Smooth muscle cell (in vitro differentiated cells): Measurements from ENCODE around the gene APOBEC3A. TPM values are rescaled to one million over a fixed set of nuclear protein-coding genes. Genes with fewer than 3 reads are reported as not detected.

Experiments
- DNase-seq: peaks from one replicate; lab custom pipeline; 2025; ENCODE audit not compliant: unreplicated experiment; lab: John Stamatoyannopoulos, UW
- H2AFZ ChIP-seq: fragments of 200-600 bp; sonication (generic); 2 replicates; pipeline ENCODE4 v1.6.0; 2016; ENCODE audit warnings: antibody characterized with exemption, low read depth, mild to moderate bottlenecking
- H3F3A ChIP-seq: fragments of 200-600 bp; sonication (generic); 2 replicates; pipeline ENCODE4 v1.6.0; 2017; ENCODE audit warnings: antibody characterized with exemption, low read depth
- H3K27ac ChIP-seq: fragments of 200-600 bp; sonication (generic); 2 replicates; pipeline ENCODE4 v1.5.1; 2016; ENCODE audit warnings: low read depth, mild to moderate bottlenecking
- H3K27me3 ChIP-seq: fragments of 200-600 bp; sonication (generic); 2 replicates; pipeline ENCODE4 v1.6.1; 2016; ENCODE audit warnings: low read depth, mild to moderate bottlenecking
- H3K36me3 ChIP-seq: fragments of 200-600 bp; sonication (generic); 2 replicates; pipeline ENCODE4 v1.5.1; 2016; ENCODE audit warnings: low read depth
- H3K4me1 ChIP-seq: fragments of 200-600 bp; sonication (generic); 2 replicates; pipeline ENCODE4 v1.5.1; 2016; ENCODE audit warnings: low read depth
- H3K4me2 ChIP-seq: fragments of 200-600 bp; sonication (generic); 2 replicates; pipeline ENCODE4 v1.6.0; 2016; ENCODE audit warnings: mild to moderate bottlenecking
- H3K4me3 ChIP-seq: fragments of 200-600 bp; sonication (generic); 2 replicates; pipeline ENCODE4 v1.5.1; 2016; ENCODE audit warnings: mild to moderate bottlenecking
- H3K79me2 ChIP-seq: fragments of 200-600 bp; sonication (generic); 2 replicates; pipeline ENCODE4 v1.6.0; 2016; ENCODE audit warnings: low read depth, mild to moderate bottlenecking
- H3K9ac ChIP-seq: fragments of 200-600 bp; sonication (generic); 2 replicates; pipeline ENCODE4 v1.6.0; 2016; ENCODE audit warnings: low read depth
- H3K9me3 ChIP-seq: fragments of 200-600 bp; sonication (generic); replicated peaks from 2 replicates; pipeline ENCODE4 v1.5.1; 2016; ENCODE audit warnings: low read depth
- H4K20me1 ChIP-seq: fragments of 200-600 bp; sonication (generic); 2 replicates; pipeline ENCODE4 v1.6.0; 2016; ENCODE audit warnings: low read depth
- WGBS: methylation state at CpG from one replicate; pipeline ENCODE4 v1.1.7; 2016; ENCODE audit warnings: low lambda C conversion rate; 5-methylcytosine and 5-hydroxymethylcytosine counted together
- polyA plus RNA-seq: library from polyadenylated mRNA; unstranded; fragments of >200 nt; fragmentation: Nextera tagmentation; extraction: Ambion mirVana; gene quantifications from 2 replicates; pipeline ENCODE4 v1.2.1, GENCODE V29; 2016
- total RNA-seq: library from RNA; depleted of rRNA; stranded (reverse); fragments of >200 nt; gene quantifications from 2 replicates; pipeline ENCODE4 v1.2.3, GENCODE V29; 2014
- TF ChIP-seq, protein P1 (sequence below): fragments of 200-600 bp; sonication (generic); IDR thresholded peaks from 2 replicates; pipeline ENCODE4 v1.5.1; 2017; ENCODE audit warnings: borderline replicate concordance, mild to moderate bottlenecking, antibody characterized with exemption; ENCODE audit not compliant: insufficient read depth, poor library complexity, severe bottlenecking

Gene APOBEC3A
- total and polyA plus RNA-seq, 2 experiments from 2014 or later: 0.18 TPM; not detected in 1

- Histone ChIP-seq H3K79me2 (no peaks in the 10 kb centered on the region), H3K27me3 (no peaks in the 10 kb centered on the region), H3K36me3 (no peaks in the 10 kb centered on the region), H4K20me1 (no peaks in the 10 kb centered on the region), H3K4me3 (peak overlapping the region; percentile 32), H3F3A (peaks cover 11% of the 10 kb centered on the region), H3K9ac (no peak overlapping the region), H3K4me2 (peak overlapping the region; percentile 79), H3K4me1 (no peaks in the 10 kb centered on the region), H3K9me3 (no peaks in the 10 kb centered on the region), H2AFZ (no peak overlapping the region), H3K27ac (no peak overlapping the region)
- 14% methylated on average over 35 of the region's 39 CpGs for WGBS
- peak; percentile 15 for DNase-seq
- TF ChIP-seq, protein P1, sequence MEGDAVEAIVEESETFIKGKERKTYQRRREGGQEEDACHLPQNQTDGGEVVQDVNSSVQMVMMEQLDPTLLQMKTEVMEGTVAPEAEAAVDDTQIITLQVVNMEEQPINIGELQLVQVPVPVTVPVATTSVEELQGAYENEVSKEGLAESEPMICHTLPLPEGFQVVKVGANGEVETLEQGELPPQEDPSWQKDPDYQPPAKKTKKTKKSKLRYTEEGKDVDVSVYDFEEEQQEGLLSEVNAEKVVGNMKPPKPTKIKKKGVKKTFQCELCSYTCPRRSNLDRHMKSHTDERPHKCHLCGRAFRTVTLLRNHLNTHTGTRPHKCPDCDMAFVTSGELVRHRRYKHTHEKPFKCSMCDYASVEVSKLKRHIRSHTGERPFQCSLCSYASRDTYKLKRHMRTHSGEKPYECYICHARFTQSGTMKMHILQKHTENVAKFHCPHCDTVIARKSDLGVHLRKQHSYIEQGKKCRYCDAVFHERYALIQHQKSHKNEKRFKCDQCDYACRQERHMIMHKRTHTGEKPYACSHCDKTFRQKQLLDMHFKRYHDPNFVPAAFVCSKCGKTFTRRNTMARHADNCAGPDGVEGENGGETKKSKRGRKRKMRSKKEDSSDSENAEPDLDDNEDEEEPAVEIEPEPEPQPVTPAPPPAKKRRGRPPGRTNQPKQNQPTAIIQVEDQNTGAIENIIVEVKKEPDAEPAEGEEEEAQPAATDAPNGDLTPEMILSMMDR: peak; percentile 58
Observed at GRCh38 chr22:38927033-38927781, 30.2 kb upstream of the APOBEC3A start.

DNA sequence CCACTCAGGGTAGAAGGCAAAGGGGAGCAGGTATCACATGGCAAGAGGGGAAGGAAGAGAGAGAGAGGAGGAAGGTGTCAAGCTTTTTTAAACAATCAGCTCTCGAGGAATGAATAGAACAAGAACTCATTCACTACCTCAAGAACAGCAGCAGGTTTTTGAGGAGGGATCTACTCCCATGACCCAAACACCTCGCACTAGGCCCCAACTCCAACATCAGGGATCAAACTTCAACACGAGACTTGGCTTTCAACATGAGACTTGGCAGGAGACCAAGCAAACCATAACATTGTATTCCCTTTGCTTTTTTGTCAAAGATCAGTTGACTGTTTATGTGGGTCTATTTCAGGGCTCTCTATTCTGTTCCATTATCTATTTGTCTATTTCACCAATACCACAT lies 26.9 kb upstream of the APOBEC3A start:
- Histone ChIP-seq H3K4me2 (no peak overlapping the region), H3K9ac (no peak overlapping the region), H3K9me3 (no peaks in the 10 kb centered on the region), H3K4me1 (no peaks in the 10 kb centered on the region), H3K4me3 (no peak overlapping the region), H3K36me3 (no peaks in the 10 kb centered on the region), H3K27ac (no peak overlapping the region), H3K79me2 (no peaks in the 10 kb centered on the region), H4K20me1 (no peaks in the 10 kb centered on the region), H2AFZ (no peak overlapping the region), H3F3A (peaks cover under 1% of the 10 kb centered on the region), H3K27me3 (no peaks in the 10 kb centered on the region)
- TF ChIP-seq, protein P1: no peak
- WGBS: 90% methylated on average over 3 of the region's 3 CpGs
- DNase-seq: no peak

- H3K9me3 ChIP-seq: no peaks in the 10 kb centered on the region
- no peaks in the 10 kb centered on the region for H3K4me1 ChIP-seq
- no peak overlapping the region for H3K9ac ChIP-seq
- no peak overlapping the region for H3K27ac ChIP-seq
- TF ChIP-seq, protein P1: no peak
- no peaks in the 10 kb centered on the region for H3K79me2 ChIP-seq
- H3K4me2 ChIP-seq: no peak overlapping the region
- no peaks in the 10 kb centered on the region for H4K20me1 ChIP-seq
- H2AFZ ChIP-seq: no peak overlapping the region
- DNase-seq: no peak
- H3K36me3 ChIP-seq: no peaks in the 10 kb centered on the region
- WGBS: 90% methylated on average over 8 of the region's 8 CpGs
- H3K4me3 ChIP-seq: no peak overlapping the region
- no peaks in the 10 kb centered on the region for H3K27me3 ChIP-seq
- H3F3A ChIP-seq: no peaks in the 10 kb centered on the region
Observed at GRCh38 chr22:38935023-38935422, 22.4 kb upstream of the APOBEC3A start.

DNA sequence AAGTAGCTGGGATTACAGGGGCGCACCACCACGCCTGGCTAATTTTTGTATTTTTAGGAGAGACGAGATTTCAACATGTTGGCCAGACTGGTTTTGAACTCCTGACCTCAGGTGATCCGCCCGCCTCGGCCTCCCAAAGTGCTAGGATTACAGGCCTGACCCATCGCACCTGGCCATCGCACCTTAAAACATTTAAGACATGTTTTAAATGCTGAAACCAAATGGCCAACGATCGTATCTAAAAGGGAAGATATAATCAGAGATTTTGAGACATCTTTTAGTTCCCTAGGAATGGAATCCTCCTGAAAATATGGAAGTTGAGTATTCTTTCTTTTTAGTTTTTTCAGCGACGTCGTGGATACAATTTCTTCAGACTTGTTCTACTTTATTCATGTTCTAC lies 21.8 kb upstream of the APOBEC3A start:
- 96% methylated on average over 13 of the region's 13 CpGs for WGBS
- Histone ChIP-seq H3K27me3 (no peaks in the 10 kb centered on the region), H3K4me2 (no peak overlapping the region), H4K20me1 (no peaks in the 10 kb centered on the region), H2AFZ (no peak overlapping the region), H3F3A (no peaks in the 10 kb centered on the region), H3K9me3 (no peaks in the 10 kb centered on the region), H3K4me1 (no peaks in the 10 kb centered on the region), H3K36me3 (no peaks in the 10 kb centered on the region), H3K27ac (no peak overlapping the region), H3K79me2 (no peaks in the 10 kb centered on the region), H3K9ac (no peak overlapping the region), H3K4me3 (no peak overlapping the region)
- TF ChIP-seq, protein P1: no peak
- DNase-seq: no peak
